HG02884 (cell line): Measurements from ENCODE around the gene EIF3J.

Experiments
- ATAC-seq: cut with Tn5 transposase; IDR thresholded peaks from one replicate; pipeline ENCODE4 v1.9.1; 2021; ENCODE audit warnings: mild to moderate bottlenecking, moderate library complexity; ENCODE audit not compliant: unreplicated experiment

Gene EIF3J

DNA sequence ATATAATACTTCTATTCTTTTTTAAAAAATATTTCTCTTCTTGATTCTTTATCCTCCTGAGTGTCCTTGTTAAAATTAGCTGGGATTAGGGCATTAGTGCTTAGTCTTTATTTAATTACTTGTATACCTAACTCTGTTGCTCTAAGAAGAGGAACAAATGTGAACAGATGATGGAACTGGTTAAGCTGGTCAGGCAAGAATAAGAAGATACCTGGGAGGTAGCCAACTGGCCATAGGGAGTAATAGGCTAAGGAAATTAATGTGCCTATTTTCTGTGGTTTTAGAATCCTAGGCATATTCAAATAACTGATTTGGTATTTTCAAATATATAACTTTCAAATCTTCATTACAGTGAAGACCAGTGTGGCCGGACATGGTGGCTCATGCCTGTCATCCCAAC lies 54.4 kb downstream of the EIF3J start:
- no peak for ATAC-seq

DNA sequence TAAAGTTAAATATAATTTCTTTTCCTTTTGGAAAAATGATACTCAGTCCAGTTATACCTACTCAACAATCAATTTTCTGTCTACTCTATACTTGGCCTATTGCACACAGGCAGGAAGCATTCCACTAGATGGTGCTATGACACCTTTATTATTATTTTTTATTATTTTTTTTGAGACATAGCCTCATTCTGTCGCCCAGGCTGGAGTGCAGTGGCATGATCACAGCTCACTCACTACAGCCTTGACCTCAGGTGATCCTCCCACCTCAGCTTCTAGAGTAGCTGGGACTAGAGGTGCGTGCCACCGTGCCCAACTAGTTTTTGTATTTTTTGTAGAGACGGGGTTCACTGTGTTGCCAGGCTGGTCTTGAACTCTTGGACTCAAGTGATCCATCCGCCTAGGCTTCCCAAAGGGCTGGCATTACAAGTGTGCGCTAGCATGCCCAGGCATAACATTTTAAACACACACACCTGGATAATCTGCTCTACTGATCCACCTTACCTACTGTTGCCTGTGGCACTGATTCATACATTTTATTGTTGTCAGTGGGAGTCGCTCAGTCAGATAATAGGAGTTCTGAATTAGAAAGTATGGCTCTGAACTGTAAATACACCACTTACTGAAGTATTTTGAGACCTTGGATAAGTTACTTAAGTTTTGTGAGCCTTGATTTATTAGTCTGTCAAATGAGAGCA lies 56.2 kb downstream of the EIF3J start:
- no peak for ATAC-seq

- no peak for ATAC-seq
Observed at GRCh38 chr15:44595246-44595645, 58.3 kb downstream of the EIF3J start.

- no peak for ATAC-seq
Observed at GRCh38 chr15:44595656-44596510, 58.9 kb downstream of the EIF3J start.

- no peak for ATAC-seq
Observed at GRCh38 chr15:44596511-44597010, 59.6 kb downstream of the EIF3J start.

GRCh38 chr15:44598066-44598465 lies 61.1 kb downstream of the EIF3J start:
- no peak for ATAC-seq

GRCh38 chr15:44598892-44599291 lies 61.9 kb downstream of the EIF3J start:
- ATAC-seq = no peak

GRCh38 chr15:44603126-44603525 lies 66.2 kb downstream of the EIF3J start:
- no peak for ATAC-seq

DNA sequence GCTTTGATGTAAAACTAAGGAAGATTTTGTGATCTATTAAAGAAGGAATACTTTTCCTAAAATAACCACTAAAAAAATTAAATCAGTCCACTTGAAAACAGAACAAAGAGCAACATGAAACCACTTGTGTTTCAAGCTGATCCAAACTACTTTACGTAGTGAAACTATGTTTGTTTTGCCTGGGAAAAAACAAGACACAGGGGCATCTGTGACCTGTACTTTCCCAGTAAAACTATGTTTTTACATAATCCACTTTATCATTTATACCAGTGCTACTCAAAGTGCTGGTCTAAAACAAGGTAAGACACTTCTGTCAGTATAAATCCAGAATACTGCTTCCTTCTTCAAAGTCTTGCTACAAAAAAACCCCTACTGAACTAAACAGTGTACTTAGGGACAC lies 69.8 kb downstream of the EIF3J start:
- ATAC-seq = no peak
